ENCODE results near the gene OR11G2.
"Not testable (repeated sequence)": the region's sequence is repeated elsewhere in the genome, so short reads cannot be mapped to it uniquely, and the experiment has no call there.

Gene OR11G2

DNA sequence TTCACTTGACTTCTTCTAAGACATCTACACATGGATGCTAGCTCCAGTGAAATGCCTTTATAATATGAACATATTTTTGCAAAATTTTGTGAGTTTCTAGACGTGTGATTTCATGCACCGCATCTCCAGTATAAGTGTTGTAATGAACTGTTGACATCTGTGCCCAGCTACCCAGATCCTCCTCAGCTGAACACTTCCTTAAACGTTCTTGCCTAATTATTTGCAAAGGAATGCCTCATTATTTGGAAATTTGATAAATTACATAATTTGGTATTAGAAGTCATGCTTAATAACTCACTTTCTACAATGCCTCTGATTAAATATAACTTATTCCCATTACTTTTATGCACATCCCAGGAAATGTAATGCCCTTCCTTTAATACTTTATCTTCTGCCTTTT lies 14.0 kb downstream of the OR11G2 start:
- Histone ChIP-seq H3K79me2 (ENCODE audit: insufficient read depth, low read depth) (no peaks in the 10 kb centered on the region), H3K27me3 (ENCODE audit: insufficient read depth, low read depth) (no peaks in the 10 kb centered on the region), H3K4me2 (no peak overlapping the region), H2AFZ (ENCODE audit: low read depth) (no peak overlapping the region), H3K36me3 (ENCODE audit: insufficient read depth) (no peaks in the 10 kb centered on the region), H3K4me1 (ENCODE audit: low read depth, poor library complexity, severe bottlenecking) (no peaks in the 10 kb centered on the region), H3K27ac (no peak overlapping the region), H4K20me1 (ENCODE audit: insufficient read depth) (no peaks in the 10 kb centered on the region), H3K4me3 (IDR thresholded peaks at IDR 0.05; ENCODE audit: insufficient read depth, low read depth, low read length) (no peak overlapping the region), H3K9ac (no peak overlapping the region)
- TF ChIP-seq, protein P1, sequence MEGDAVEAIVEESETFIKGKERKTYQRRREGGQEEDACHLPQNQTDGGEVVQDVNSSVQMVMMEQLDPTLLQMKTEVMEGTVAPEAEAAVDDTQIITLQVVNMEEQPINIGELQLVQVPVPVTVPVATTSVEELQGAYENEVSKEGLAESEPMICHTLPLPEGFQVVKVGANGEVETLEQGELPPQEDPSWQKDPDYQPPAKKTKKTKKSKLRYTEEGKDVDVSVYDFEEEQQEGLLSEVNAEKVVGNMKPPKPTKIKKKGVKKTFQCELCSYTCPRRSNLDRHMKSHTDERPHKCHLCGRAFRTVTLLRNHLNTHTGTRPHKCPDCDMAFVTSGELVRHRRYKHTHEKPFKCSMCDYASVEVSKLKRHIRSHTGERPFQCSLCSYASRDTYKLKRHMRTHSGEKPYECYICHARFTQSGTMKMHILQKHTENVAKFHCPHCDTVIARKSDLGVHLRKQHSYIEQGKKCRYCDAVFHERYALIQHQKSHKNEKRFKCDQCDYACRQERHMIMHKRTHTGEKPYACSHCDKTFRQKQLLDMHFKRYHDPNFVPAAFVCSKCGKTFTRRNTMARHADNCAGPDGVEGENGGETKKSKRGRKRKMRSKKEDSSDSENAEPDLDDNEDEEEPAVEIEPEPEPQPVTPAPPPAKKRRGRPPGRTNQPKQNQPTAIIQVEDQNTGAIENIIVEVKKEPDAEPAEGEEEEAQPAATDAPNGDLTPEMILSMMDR (conservative IDR thresholded peaks at IDR 0.05; ENCODE audit: low read depth, low read length) = no peak

DNA sequence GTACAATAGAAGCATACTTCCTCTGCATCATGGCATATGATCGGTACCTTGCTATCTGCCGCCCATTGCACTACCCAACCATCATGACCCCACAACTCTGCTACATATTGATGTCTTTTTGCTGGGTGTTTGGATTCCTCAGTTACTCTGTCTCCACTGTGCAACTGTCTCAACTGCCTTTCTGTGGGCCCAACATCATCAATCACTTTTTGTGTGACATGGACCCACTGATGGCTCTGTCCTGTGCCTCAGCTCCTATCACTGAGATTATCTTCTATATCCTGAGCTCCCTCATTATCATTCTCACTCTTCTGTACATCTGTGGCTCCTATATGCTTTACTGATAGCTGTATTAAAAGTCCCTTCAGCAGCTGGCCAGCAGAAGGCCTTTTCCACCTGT lies 18.9 kb downstream of the OR11G2 start:
- H4K20me1 ChIP-seq (ENCODE audit: insufficient read depth) = no peaks in the 10 kb centered on the region
- H3K4me3 ChIP-seq (IDR thresholded peaks at IDR 0.05; ENCODE audit: insufficient read depth, low read depth, low read length) = no peak overlapping the region
- no peaks in the 10 kb centered on the region for H3K79me2 ChIP-seq (ENCODE audit: insufficient read depth, low read depth)
- H3K27ac ChIP-seq = no peak overlapping the region
- TF ChIP-seq, protein P1 (conservative IDR thresholded peaks at IDR 0.05; ENCODE audit: low read depth, low read length) = no peak
- H3K27me3 ChIP-seq (ENCODE audit: insufficient read depth, low read depth) = no peaks in the 10 kb centered on the region
- no peaks in the 10 kb centered on the region for H3K36me3 ChIP-seq (ENCODE audit: insufficient read depth)
- H3K4me1 ChIP-seq (ENCODE audit: low read depth, poor library complexity, severe bottlenecking) = no peaks in the 10 kb centered on the region
- H3K4me2 ChIP-seq = no peak overlapping the region
- no peak overlapping the region for H2AFZ ChIP-seq (ENCODE audit: low read depth)
- H3K9ac ChIP-seq = no peak overlapping the region

DNA sequence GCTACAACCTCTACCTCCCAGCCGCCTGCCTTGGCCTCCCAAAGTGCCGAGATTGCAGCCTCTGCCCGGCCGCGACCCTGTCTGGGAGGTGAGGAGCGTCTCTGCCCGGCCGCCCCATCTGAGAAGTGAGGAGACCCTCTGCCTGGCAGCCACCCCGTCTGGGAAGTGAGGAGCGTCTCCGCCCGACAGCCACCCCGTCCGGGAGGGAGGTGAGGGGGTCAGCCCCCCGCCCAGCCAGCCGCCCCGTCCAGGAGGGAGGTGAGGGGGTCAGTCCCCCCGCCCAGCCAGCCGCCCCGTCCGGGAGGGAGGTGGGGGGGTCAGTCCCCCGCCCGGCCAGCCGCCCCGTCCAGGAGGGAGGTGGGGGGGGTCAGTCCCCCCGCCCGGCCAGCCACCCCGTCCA lies 21.7 kb downstream of the OR11G2 start:
- H3K4me3 ChIP-seq (IDR thresholded peaks at IDR 0.05; ENCODE audit: insufficient read depth, low read depth, low read length) = not testable (repeated sequence)

DNA sequence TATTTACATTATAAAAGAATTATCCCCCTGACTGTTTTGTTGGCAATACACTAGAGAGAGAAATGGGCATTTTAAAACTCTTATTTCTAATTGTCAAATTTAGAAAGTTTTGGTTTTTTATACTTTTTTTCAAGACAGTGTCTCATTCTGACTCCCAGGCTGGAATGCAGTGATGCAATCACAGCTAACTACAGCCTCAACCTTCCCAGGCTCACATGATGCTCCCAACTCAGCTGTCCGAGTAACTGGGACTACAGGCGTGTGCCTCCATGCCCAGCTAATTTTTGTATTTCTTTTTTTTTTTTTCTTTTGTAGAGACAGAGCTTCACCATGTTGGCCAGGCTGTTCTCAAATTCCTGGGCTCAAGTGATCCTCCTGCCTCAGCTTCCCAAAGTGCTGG lies 24.5 kb downstream of the OR11G2 start:
- no peak overlapping the region for H2AFZ ChIP-seq (ENCODE audit: low read depth)
- no peak overlapping the region for H3K4me2 ChIP-seq
- no peak overlapping the region for H3K9ac ChIP-seq
- no peaks in the 10 kb centered on the region for H3K36me3 ChIP-seq (ENCODE audit: insufficient read depth)
- no peak overlapping the region for H3K4me3 ChIP-seq (IDR thresholded peaks at IDR 0.05; ENCODE audit: insufficient read depth, low read depth, low read length)
- no peaks in the 10 kb centered on the region for H4K20me1 ChIP-seq (ENCODE audit: insufficient read depth)
- no peaks in the 10 kb centered on the region for H3K4me1 ChIP-seq (ENCODE audit: low read depth, poor library complexity, severe bottlenecking)
- no peaks in the 10 kb centered on the region for H3K79me2 ChIP-seq (ENCODE audit: insufficient read depth, low read depth)
- TF ChIP-seq, protein P1 (conservative IDR thresholded peaks at IDR 0.05; ENCODE audit: low read depth, low read length) = no peak
- no peak overlapping the region for H3K27ac ChIP-seq
- H3K27me3 ChIP-seq (ENCODE audit: insufficient read depth, low read depth) = no peaks in the 10 kb centered on the region

More for the DNA sequence above, 21.7 kb downstream of the OR11G2 start:
- not testable (repeated sequence) for H4K20me1 ChIP-seq (ENCODE audit: insufficient read depth); H3K36me3 ChIP-seq (ENCODE audit: insufficient read depth); H3K4me2 ChIP-seq; H3K4me1 ChIP-seq (ENCODE audit: low read depth, poor library complexity, severe bottlenecking); H2AFZ ChIP-seq (ENCODE audit: low read depth); H3K27me3 ChIP-seq (ENCODE audit: insufficient read depth, low read depth); H3K79me2 ChIP-seq (ENCODE audit: insufficient read depth, low read depth); H3K9ac ChIP-seq; H3K27ac ChIP-seq

DNA sequence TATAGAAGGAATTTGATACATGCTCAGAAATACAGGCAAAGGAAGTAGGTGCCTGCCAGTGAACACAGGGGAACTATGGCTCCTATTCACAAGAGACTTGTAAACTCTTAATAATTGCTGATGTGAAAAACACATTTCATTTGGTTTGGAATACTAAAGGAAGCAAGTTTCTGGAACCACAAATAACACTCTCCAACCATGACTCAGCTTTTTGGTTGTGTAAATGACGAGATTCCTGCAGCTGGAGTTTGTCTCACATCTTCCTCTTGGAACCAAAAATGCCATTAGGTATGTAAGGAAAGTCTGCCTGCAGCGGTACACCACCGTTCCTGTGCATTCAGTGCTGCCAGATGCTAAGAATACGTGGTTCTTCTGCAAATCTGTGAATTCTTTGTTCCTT lies 28.3 kb downstream of the OR11G2 start:
- H3K36me3 ChIP-seq (ENCODE audit: insufficient read depth) = no peaks in the 10 kb centered on the region
- H3K4me3 ChIP-seq (IDR thresholded peaks at IDR 0.05; ENCODE audit: insufficient read depth, low read depth, low read length) = no peak overlapping the region
- no peaks in the 10 kb centered on the region for H3K27me3 ChIP-seq (ENCODE audit: insufficient read depth, low read depth)
- TF ChIP-seq, protein P1 (conservative IDR thresholded peaks at IDR 0.05; ENCODE audit: low read depth, low read length) = no peak
- no peak overlapping the region for H2AFZ ChIP-seq (ENCODE audit: low read depth)
- H3K4me2 ChIP-seq = no peak overlapping the region
- H3K4me1 ChIP-seq (ENCODE audit: low read depth, poor library complexity, severe bottlenecking) = no peaks in the 10 kb centered on the region
- H3K27ac ChIP-seq = no peak overlapping the region
- no peak overlapping the region for H3K9ac ChIP-seq
- no peaks in the 10 kb centered on the region for H3K79me2 ChIP-seq (ENCODE audit: insufficient read depth, low read depth)
- H4K20me1 ChIP-seq (ENCODE audit: insufficient read depth) = no peaks in the 10 kb centered on the region

All from KMS-11 (cell line).